Natural killer cell treated with Interleukin-12 subunit alpha and Interleukin-12 subunit beta and Interleukin-15 and Interleukin-18, amount 100 ng/mL, for 72 hours (primary cell): ENCODE measurements around the gene ANAPC16. TPM values are rescaled to one million over a fixed set of nuclear protein-coding genes. Genes with fewer than 3 reads are reported as not detected.

Experiments used
- ATAC-seq, 2 donors: fragments of 150-1000 bp; cut with Tn5 transposase in 1 of 2; sonication (Bioruptor Pico), chemical (Tn5 transposase) in 1 of 2; 2 replicates each; pipeline ENCODE4 v1.10.0; 2021
- DNase-seq: peaks from one replicate; pipeline ENCODE4 v3.0.0; 2022; ENCODE audit warnings: low spot score
- H3K27ac Mint-ChIP-seq, 2 donors: 1 replicate in 1 of 2; 2 replicates in 1 of 2; pipeline ENCODE4 v1.8.0; 2022; ENCODE audit warnings: mixed read lengths in 2 of 2, mild to moderate bottlenecking in 1 of 2, moderate library complexity in 1 of 2
- H3K27me3 Mint-ChIP-seq, 2 donors: 1 replicate in 1 of 2; 2 replicates in 1 of 2; pipeline ENCODE4 v1.8.0; 2022; ENCODE audit warnings: mixed read lengths in 2 of 2
- H3K36me3 Mint-ChIP-seq: one replicate; pipeline ENCODE4 v1.8.0; 2022; ENCODE audit warnings: mixed read lengths
- H3K4me1 Mint-ChIP-seq, 2 donors: 1 replicate in 1 of 2; 2 replicates in 1 of 2; pipeline ENCODE4 v1.8.0; 2022; ENCODE audit warnings: low read depth in 2 of 2, mixed read lengths in 2 of 2, mild to moderate bottlenecking in 1 of 2
- H3K4me3 Mint-ChIP-seq: one replicate; pipeline ENCODE4 v1.8.0; 2022; ENCODE audit warnings: mixed read lengths
- H3K9me3 Mint-ChIP-seq: 2 replicates; pipeline ENCODE4 v1.8.0; 2022; ENCODE audit warnings: mixed read lengths
- total RNA-seq, 2 donors: library from RNA; stranded (reverse); gene quantifications; one replicate each; pipeline ENCODE4 v1.2.3, GENCODE V29; 2022

ANAPC16 gene
- total RNA-seq: 10 to 100 TPM; 39.6 to 79.3 TPM

DNA sequence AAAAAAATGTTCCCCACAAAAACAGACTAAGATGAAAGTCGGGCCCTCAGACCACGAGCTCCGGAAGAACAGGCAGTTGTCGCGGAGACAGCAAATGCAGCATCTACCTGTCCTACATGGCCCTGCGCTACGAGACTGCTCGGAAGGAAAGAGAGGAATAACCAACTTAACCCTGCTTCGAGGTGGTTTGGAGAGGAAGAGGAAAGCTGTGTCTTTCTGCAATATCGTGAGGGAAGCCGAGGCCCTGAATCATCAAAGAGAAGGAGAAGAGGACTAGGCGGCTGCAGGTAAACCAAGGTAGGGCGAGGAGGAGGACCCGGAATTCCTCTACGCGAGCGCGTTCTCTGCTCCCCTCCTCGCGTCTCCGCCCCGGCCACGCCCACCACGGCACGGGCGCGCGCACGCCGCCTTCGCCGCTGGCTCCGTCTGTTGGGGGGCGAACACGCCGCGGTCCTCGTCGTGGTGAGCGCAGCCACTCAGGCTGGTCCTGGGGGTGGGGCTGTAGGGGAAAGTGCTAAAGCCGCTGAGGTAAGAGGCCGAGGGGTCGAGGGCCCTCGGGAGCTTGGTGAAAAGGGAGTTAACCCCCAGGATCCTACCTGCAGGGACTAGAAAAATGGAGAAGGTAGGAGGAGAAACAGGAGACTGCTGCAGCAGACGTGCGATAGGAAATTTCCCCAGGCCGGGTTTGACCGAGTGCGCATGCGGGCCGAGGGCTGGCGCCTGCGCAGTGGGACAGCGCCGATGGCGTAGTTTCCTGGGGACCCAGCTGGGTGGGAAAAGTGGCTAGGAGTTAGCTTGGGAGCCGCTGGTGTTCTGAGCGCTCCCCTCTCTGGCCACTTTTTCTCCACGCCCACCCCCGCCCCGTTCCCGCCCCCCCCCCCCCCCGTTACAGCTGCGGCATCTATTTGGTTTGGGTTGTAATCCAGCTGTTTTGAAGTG lies at the start of gene ANAPC16, which contains the start of gene ASCC1:
TSS of gene ANAPC16 (plus strand) at position 402 of the 939 bp plus-strand sequence. CDS start 7,903 bp downstream, outside the sequence.
TSS of gene ASCC1 (minus strand) at position 666 of the 939 bp plus-strand sequence. CDS start 2,978 bp downstream, outside the sequence.
- Mint-ChIP-seq H3K27ac (peak within 1 kb of the TSS; percentile 87 to 96), H3K4me3 (peak within 1 kb of the TSS; percentile 96), H3K9me3 (no peaks in the 10 kb centered on the region), H3K27me3 (no peaks in the 10 kb centered on the region), H3K4me1 (peaks cover 30 to 34% of the 10 kb centered on the region in 2 donors), H3K36me3 (peaks cover 5% of the 10 kb centered on the region)
- ATAC-seq (peak; percentile 98 to 99), DNase-seq (peak; percentile 97)

DNA sequence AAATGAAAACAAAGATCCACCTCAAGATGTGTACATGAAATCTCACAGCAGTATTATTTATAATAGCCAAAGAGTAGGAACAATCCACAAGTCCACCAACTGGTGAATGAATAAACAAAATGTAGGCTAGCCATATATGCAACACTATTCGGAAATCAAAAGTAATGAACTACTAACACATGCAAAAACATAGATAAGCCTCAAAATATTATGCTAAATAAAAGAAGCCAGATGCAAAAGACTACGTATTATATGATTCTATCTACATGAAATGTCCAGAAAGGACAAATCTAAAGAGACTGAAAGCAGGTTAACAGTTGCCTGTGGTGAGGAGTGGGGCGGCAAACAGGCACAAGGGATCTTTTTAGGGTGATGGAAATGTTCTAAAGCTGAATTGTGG lies 48.7 kb upstream of the ANAPC16 start:
- H3K36me3 Mint-ChIP-seq: no peaks in the 10 kb centered on the region
- no peaks in the 10 kb centered on the region for H3K27me3 Mint-ChIP-seq
- H3K9me3 Mint-ChIP-seq: peaks cover 3% of the 10 kb centered on the region
- peak overlapping the region in 1 of 2 donors; percentile 68 for H3K27ac Mint-ChIP-seq
- no peak for DNase-seq
- H3K4me1 Mint-ChIP-seq: peaks cover 20 to 38% of the 10 kb centered on the region in 2 donors
- H3K4me3 Mint-ChIP-seq: no peak overlapping the region
- ATAC-seq: no peak

DNA sequence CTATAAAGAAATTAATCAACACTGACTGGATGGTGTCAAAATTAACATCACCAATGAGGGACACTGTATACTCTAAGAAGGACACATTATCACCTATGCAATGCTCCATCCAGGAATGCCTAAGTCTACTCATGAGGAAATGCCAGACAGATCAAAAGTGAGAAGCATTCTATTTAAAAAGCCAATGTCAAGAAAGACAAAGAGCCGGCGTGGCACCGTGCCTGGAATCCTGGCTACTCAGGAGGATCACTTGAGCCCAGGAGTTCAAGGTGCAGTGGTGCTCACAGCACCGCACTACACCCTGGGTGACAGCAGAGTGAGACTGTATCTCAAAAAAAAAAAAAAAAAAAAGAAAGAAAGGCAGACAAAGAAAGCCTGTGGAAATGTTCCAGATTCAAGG lies 45.5 kb upstream of the ANAPC16 start:
- no peak overlapping the region for H3K4me3 Mint-ChIP-seq
- no peaks in the 10 kb centered on the region for H3K9me3 Mint-ChIP-seq
- ATAC-seq (no peak), DNase-seq (no peak)
- no peaks in the 10 kb centered on the region for H3K27me3 Mint-ChIP-seq
- peaks cover 16 to 31% of the 10 kb centered on the region in 2 donors for H3K4me1 Mint-ChIP-seq
- peak overlapping the region in 1 of 2 donors; percentile 39 for H3K27ac Mint-ChIP-seq
- H3K36me3 Mint-ChIP-seq: no peaks in the 10 kb centered on the region

DNA sequence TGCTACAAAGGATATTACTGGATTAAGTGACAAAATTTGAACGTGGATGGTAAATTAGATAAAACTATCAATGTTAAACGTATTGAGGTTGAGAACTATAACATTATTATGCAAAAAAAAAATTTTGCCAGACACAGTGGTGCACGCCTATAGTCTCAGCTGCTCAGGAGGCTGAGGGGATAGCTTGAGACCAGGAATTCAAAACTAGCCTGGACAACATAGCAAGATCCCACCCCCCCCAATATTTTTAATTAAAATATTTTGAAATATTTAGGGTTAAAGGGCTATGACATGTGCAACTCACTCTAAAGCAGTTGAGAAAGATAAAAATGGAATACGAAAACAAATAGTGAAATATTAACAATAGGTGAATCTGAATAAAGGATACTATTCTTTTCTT lies 45.1 kb upstream of the ANAPC16 start:
- DNase-seq (no peak), ATAC-seq (no peak)
- Mint-ChIP-seq H3K4me3 (no peak overlapping the region), H3K27ac (peak overlapping the region in 1 of 2 donors; percentile 39), H3K4me1 (peaks cover 11 to 26% of the 10 kb centered on the region in 2 donors), H3K36me3 (no peaks in the 10 kb centered on the region), H3K27me3 (no peaks in the 10 kb centered on the region), H3K9me3 (no peaks in the 10 kb centered on the region)

DNA sequence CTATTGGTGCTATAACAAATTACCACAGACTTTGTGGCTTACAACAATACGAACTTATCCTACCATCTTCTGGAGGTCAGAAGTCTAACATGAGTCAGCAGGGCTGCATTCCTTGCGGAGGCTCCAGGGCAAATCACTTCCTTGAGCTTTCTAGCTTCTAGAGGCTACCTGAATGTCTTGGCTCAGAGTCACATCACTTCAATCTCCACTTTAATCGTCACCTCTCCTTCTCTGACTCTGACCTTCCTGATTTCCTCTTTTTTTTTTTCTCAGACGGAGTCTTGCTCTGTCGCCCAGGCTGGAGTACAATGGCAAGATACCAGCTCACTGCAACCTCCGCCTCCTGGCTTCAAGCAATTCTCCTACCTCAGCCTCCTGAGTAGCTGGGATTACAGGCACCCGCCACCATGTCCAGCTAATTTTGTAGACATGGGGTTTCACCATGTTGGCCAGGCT lies 44.6 kb upstream of the ANAPC16 start:
- Mint-ChIP-seq H3K36me3 (no peaks in the 10 kb centered on the region), H3K4me1 (peaks cover 10 to 24% of the 10 kb centered on the region in 2 donors), H3K4me3 (no peak overlapping the region), H3K9me3 (no peaks in the 10 kb centered on the region), H3K27me3 (no peaks in the 10 kb centered on the region), H3K27ac (no peak overlapping the region)
- DNase-seq (no peak), ATAC-seq (no peak)

DNA sequence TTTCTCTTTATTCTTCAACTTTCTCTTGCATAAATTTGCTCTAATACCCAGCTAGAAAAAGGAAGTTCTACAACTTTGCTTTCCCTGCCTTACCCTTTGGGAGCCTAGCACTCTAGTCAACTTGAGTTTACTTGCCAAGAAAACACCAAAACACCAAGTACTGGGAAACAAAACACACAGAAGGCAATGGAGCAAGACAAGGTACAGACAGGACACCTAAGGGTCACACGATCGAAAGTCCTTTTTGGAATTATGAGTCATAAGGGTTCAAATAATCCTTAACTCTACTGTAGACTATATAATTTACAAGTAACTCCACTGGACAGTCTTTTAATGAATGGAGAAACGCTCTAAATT lies 42.6 kb upstream of the ANAPC16 start:
- Mint-ChIP-seq H3K36me3 (peaks cover 6% of the 10 kb centered on the region), H3K9me3 (no peaks in the 10 kb centered on the region), H3K27ac (peak overlapping the region in 1 of 2 donors; percentile 6), H3K4me1 (peaks cover 10 to 24% of the 10 kb centered on the region in 2 donors), H3K4me3 (no peak overlapping the region), H3K27me3 (no peaks in the 10 kb centered on the region)
- DNase-seq (no peak), ATAC-seq (no peak)

DNA sequence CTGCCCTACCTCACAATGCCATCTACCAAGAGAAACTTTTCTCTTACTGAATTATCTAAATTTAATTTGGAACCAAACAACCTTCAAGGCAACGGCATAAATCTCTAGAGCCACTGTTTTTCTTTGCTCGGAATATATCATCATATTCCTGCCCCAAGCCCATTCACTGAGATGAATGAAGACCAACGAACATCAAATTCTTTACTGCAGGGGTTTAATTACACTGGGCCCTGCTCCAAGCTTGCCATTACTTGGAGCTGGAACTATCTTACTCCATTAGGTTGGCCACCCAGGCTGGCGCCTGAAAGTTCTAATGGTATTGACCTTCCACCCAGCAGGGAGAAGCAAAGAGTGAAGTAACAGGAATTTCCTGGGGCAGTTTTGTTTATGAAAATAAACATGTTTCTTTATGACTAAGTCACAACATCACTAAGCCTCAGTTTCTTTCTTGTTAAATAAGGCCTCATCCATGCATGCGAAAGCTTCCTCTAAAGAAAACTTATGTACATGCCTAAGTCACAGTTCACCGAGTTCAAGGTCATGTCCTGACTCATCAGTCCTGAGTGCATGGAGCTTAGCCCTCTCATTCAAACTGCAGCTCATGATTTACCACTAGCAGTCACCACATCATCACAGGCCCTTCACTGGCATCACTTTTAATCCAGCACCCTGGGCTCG lies 42.1 kb upstream of the ANAPC16 start:
- Mint-ChIP-seq H3K4me3 (no peak overlapping the region), H3K36me3 (peaks cover 6% of the 10 kb centered on the region), H3K9me3 (no peaks in the 10 kb centered on the region), H3K4me1 (peaks cover 10 to 19% of the 10 kb centered on the region in 2 donors), H3K27ac (peak overlapping the region in 1 of 2 donors; percentile 6), H3K27me3 (no peaks in the 10 kb centered on the region)
- ATAC-seq: peak in 1 of 2 donors; percentile 64
- DNase-seq: no peak

DNA sequence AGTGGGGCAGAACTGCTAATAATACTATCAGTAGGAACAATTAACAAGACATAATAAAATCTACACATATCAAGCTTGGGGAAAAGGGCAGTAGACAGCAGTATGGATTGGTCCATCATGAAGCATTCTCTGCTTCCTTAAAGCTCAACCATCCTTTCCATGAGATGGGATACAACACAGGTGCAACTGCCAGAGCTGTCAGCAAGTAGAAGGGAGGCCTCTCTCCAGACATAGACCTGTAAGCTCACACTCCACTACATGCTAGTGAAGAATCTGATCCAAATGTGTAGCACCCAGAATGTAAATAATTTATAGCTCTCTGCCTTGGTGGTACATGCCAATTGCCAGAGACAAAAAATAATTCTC lies 41.5 kb upstream of the ANAPC16 start:
- Mint-ChIP-seq H3K36me3 (peaks cover 9% of the 10 kb centered on the region), H3K4me1 (peaks cover 10 to 16% of the 10 kb centered on the region in 2 donors), H3K27ac (no peak overlapping the region), H3K27me3 (no peaks in the 10 kb centered on the region), H3K9me3 (no peaks in the 10 kb centered on the region), H3K4me3 (no peak overlapping the region)
- DNase-seq: no peak
- no peak for ATAC-seq

DNA sequence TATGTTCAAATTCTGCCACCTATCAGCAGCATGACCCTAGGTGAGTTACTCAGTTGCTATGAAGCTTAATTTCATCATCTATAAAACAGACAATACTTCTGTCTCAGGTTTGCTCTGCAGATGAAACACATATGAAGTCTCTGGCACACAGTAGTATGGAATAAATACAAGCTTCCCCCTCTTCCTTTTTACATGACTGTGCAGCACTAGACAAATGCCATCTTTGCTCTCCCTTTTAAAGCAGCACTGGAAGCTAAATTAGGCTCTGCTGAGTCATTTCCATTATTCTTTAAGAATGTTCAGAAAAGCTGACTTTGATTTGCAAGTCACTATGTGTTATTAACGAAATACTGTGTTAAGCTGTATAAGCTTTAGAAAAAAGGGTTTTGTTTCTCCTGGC lies 40.7 kb upstream of the ANAPC16 start:
- no peak overlapping the region for H3K27ac Mint-ChIP-seq
- no peak for ATAC-seq
- no peaks in the 10 kb centered on the region for H3K27me3 Mint-ChIP-seq
- H3K36me3 Mint-ChIP-seq: peaks cover 10% of the 10 kb centered on the region
- no peak for DNase-seq
- no peaks in the 10 kb centered on the region for H3K9me3 Mint-ChIP-seq
- H3K4me1 Mint-ChIP-seq: peaks cover 10 to 14% of the 10 kb centered on the region in 2 donors
- no peak overlapping the region for H3K4me3 Mint-ChIP-seq

DNA sequence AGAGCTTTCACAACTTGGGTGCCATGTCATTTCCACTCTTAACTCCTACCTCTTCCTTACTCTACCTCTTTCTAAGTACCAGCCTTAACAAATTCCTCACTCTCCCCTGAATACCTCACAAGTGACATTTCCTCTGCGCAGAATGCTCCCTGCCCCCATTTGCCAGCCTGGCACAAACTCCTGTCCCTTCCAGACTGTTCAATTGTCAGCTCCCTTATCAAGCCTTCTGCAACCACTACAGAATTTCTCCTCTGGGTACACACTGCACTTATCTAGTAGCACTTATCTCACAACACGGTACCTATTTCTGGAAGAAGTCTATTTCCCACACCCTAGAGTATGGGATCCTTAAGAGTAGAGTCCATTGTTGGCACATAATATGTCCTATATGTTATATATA lies 39.1 kb upstream of the ANAPC16 start:
- peaks cover 10% of the 10 kb centered on the region for H3K36me3 Mint-ChIP-seq
- no peak overlapping the region for H3K27ac Mint-ChIP-seq
- H3K9me3 Mint-ChIP-seq: no peaks in the 10 kb centered on the region
- DNase-seq: no peak
- no peaks in the 10 kb centered on the region for H3K27me3 Mint-ChIP-seq
- ATAC-seq: no peak
- H3K4me3 Mint-ChIP-seq: no peak overlapping the region
- peaks cover 7 to 11% of the 10 kb centered on the region in 2 donors for H3K4me1 Mint-ChIP-seq

DNA sequence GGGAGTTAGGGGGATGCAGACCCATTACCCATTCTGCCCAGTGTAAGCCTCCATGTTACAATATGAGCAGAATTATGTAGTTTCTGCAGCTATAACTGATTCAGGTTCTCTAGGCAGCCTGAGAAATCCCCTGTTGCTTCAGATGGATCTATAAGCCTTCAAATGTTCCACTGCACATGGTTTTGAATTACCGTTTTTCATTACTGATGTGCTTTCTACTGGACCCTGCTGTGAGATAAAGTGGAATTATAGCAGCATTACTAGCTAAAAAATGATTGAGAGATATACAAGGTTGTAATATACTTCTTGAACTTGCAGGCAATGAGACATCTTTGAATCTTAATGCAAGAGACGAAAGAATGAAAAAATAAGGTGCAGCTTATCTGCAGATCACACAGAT lies 38.4 kb upstream of the ANAPC16 start:
- H3K36me3 Mint-ChIP-seq: peaks cover 10% of the 10 kb centered on the region
- no peaks in the 10 kb centered on the region for H3K9me3 Mint-ChIP-seq
- no peaks in the 10 kb centered on the region for H3K27me3 Mint-ChIP-seq
- H3K4me1 Mint-ChIP-seq: peaks cover 7 to 11% of the 10 kb centered on the region in 2 donors
- no peak for ATAC-seq
- DNase-seq: no peak
- no peak overlapping the region for H3K4me3 Mint-ChIP-seq
- H3K27ac Mint-ChIP-seq: no peak overlapping the region

DNA sequence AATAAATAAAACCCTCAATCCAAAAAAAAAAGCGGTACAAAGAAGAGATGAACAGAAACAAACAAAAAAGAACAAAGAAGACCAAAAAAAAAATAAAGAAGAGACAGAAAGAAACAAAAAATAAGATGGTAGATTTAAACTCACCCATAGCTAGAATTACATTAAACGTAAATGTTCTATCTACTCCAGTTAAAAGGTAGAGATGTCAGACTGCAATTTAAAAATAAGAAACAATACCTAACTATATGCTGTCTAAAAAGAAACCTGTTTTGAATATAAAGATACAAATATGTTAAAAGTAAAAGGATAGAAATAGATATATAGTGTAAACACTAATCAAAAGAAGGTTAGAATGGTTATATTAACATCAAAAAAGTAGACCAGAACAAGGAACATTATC lies 31.7 kb upstream of the ANAPC16 start:
- DNase-seq (no peak), ATAC-seq (no peak)
- H3K9me3 Mint-ChIP-seq: peaks cover 7% of the 10 kb centered on the region
- peaks cover 4% of the 10 kb centered on the region in 2 donors for H3K4me1 Mint-ChIP-seq
- no peak overlapping the region for H3K4me3 Mint-ChIP-seq
- peaks cover 11% of the 10 kb centered on the region for H3K36me3 Mint-ChIP-seq
- no peak overlapping the region for H3K27ac Mint-ChIP-seq
- H3K27me3 Mint-ChIP-seq: no peaks in the 10 kb centered on the region

DNA sequence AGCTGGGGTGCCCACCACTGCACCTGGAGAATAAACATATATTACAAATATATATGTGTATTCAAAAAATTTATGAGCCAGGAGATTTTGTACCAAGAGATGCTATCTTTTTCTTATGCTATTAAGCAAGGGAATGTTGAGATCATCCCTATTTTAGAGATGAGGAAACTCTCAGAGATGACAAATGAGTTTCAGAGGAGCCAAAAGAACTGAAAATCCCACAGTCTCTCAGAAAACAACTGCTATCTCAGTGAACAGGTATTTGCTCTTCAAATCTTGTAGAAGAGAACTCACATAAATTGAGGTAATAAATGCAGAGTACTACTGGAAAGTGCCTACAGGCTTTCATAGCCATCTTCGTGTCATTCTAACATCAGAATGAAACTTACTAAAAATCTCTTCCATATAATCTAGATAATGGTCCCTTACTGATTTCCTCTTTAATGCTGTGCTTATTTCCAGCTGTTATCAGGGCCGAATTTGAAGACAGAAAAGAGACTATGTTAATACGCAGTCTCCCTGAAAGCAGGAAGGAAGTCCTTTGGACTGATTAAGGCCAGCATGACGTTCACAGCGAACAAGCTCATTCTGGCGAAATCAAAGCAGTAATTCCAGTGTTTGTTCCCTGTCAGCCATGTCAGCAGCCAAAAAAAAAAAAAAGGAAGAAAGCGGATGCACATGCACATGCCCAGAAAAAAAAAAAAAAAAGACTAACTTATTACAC lies 29.4 kb upstream of the ANAPC16 start:
- H3K27me3 Mint-ChIP-seq: no peaks in the 10 kb centered on the region
- no peak overlapping the region for H3K4me3 Mint-ChIP-seq
- peaks cover 4% of the 10 kb centered on the region in 2 donors for H3K4me1 Mint-ChIP-seq
- DNase-seq (no peak), ATAC-seq (no peak)
- H3K9me3 Mint-ChIP-seq: peaks cover 7% of the 10 kb centered on the region
- peaks cover 10% of the 10 kb centered on the region for H3K36me3 Mint-ChIP-seq
- H3K27ac Mint-ChIP-seq: peak overlapping the region; percentile 14 to 68
